ENCODE results near the gene KIF7. TPM values are rescaled to one million over a fixed set of nuclear protein-coding genes. Genes with fewer than 3 reads are reported as not detected.

Gene KIF7
- total RNA-seq, 3 donors from 2014 or later (not counting 1 experiment from before 2014, with no cell fraction given) = 0.93 to 3.6 (median 1.6) TPM

GRCh38 chr15:89611317-89611716, 44.0 kb downstream of the KIF7 start:
- H3K4me1 Mint-ChIP-seq = no peaks in the 10 kb centered on the region
- no peaks in the 10 kb centered on the region for H3K4me1 ChIP-seq (ENCODE audit: control insufficient read depth, insufficient read depth, low read length)
- DNase-seq = no peak
- no peak overlapping the region for H3K27ac ChIP-seq (ENCODE audit: low read length)
- no peak overlapping the region for H3K4me3 ChIP-seq (ENCODE audit: low read length)
- ATAC-seq = no peak
- no peak overlapping the region for H3K27ac Mint-ChIP-seq
- H3K9me3 Mint-ChIP-seq = peaks cover 4 to 10% of the 10 kb centered on the region in 2 donors
- no peaks in the 10 kb centered on the region for H3K27me3 ChIP-seq (ENCODE audit: control insufficient read depth, insufficient read depth, low read length)
- peaks cover 3% of the 10 kb centered on the region for H3K9me3 ChIP-seq (ENCODE audit: control insufficient read depth, insufficient read depth, low read length)
- H3K36me3 Mint-ChIP-seq = peaks cover 11% of the 10 kb centered on the region
- H3K27me3 Mint-ChIP-seq (ENCODE audit: low read depth in 2 of 2) = no peaks in the 10 kb centered on the region
- intact Hi-C loops (cut with micrococcal nuclease) = no loop called here
- no peak overlapping the region for H3K4me3 Mint-ChIP-seq
- 92% methylated on average over 2 of the region's 2 CpGs for WGBS (ENCODE audit: insufficient coverage)
- no peaks in the 10 kb centered on the region for H3K36me3 ChIP-seq (ENCODE audit: control insufficient read depth, insufficient read depth, low read length)
- TF ChIP-seq, protein P1, sequence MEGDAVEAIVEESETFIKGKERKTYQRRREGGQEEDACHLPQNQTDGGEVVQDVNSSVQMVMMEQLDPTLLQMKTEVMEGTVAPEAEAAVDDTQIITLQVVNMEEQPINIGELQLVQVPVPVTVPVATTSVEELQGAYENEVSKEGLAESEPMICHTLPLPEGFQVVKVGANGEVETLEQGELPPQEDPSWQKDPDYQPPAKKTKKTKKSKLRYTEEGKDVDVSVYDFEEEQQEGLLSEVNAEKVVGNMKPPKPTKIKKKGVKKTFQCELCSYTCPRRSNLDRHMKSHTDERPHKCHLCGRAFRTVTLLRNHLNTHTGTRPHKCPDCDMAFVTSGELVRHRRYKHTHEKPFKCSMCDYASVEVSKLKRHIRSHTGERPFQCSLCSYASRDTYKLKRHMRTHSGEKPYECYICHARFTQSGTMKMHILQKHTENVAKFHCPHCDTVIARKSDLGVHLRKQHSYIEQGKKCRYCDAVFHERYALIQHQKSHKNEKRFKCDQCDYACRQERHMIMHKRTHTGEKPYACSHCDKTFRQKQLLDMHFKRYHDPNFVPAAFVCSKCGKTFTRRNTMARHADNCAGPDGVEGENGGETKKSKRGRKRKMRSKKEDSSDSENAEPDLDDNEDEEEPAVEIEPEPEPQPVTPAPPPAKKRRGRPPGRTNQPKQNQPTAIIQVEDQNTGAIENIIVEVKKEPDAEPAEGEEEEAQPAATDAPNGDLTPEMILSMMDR (IDR thresholded peaks at IDR 0.05) = no peak

DNA sequence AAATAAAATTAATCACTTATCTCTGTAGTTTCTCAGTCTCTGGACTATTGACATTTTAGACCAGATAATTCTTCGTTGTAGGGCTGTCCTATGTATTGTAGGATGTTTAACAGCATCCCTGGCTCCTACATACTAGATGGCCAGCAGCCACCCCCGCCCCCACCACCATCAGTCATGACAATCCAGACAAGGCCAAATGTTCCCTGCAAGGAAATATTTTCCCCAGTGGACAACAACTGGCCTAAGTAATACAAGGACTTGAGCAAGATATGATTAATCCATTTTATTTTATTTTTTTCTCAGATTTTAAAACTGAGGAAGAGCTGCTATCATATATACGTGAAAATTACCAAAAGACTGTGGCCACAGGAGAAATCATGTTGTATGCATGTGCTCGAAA, 56.2 kb downstream of the KIF7 start:
- 100% methylated on average over 3 of the region's 4 CpGs for WGBS (ENCODE audit: insufficient coverage)
- Histone ChIP-seq H3K4me1 (ENCODE audit: control insufficient read depth, insufficient read depth, low read length) (no peaks in the 10 kb centered on the region), H3K9me3 (ENCODE audit: control insufficient read depth, insufficient read depth, low read length) (no peaks in the 10 kb centered on the region), H3K36me3 (ENCODE audit: control insufficient read depth, insufficient read depth, low read length) (no peaks in the 10 kb centered on the region), H3K27me3 (ENCODE audit: control insufficient read depth, insufficient read depth, low read length) (no peaks in the 10 kb centered on the region), H3K27ac (ENCODE audit: low read length) (no peak overlapping the region), H3K4me3 (ENCODE audit: low read length) (no peak overlapping the region)
- H3K27me3 Mint-ChIP-seq (ENCODE audit: low read depth in 2 of 2) = no peaks in the 10 kb centered on the region
- H3K9me3 Mint-ChIP-seq = no peaks in the 10 kb centered on the region
- no peak overlapping the region for H3K27ac Mint-ChIP-seq
- DNase-seq = no peak
- TF ChIP-seq, protein P1 (IDR thresholded peaks at IDR 0.05) = no peak
- no peak for ATAC-seq
- no peaks in the 10 kb centered on the region for H3K4me1 Mint-ChIP-seq
- H3K4me3 Mint-ChIP-seq = no peak overlapping the region
- no peaks in the 10 kb centered on the region for H3K36me3 Mint-ChIP-seq
- intact Hi-C loops (cut with micrococcal nuclease) = no loop called here

- Mint-ChIP-seq H3K27ac (no peak overlapping the region), H3K4me1 (no peaks in the 10 kb centered on the region), H3K9me3 (no peaks in the 10 kb centered on the region), H3K27me3 (ENCODE audit: low read depth in 2 of 2) (no peaks in the 10 kb centered on the region), H3K36me3 (no peaks in the 10 kb centered on the region), H3K4me3 (no peak overlapping the region)
- Histone ChIP-seq H3K36me3 (ENCODE audit: control insufficient read depth, insufficient read depth, low read length) (no peaks in the 10 kb centered on the region), H3K9me3 (ENCODE audit: control insufficient read depth, insufficient read depth, low read length) (no peaks in the 10 kb centered on the region), H3K27me3 (ENCODE audit: control insufficient read depth, insufficient read depth, low read length) (no peaks in the 10 kb centered on the region), H3K4me1 (ENCODE audit: control insufficient read depth, insufficient read depth, low read length) (no peaks in the 10 kb centered on the region), H3K4me3 (ENCODE audit: low read length) (no peak overlapping the region), H3K27ac (ENCODE audit: low read length) (no peak overlapping the region)
- DNase-seq (no peak), ATAC-seq (no peak)
- TF ChIP-seq, protein P1 (IDR thresholded peaks at IDR 0.05) = no peak
- 100% methylated on average over 3 of the region's 4 CpGs for WGBS (ENCODE audit: insufficient coverage)
- intact Hi-C loops (cut with micrococcal nuclease) = no loop called here
Observed at GRCh38 chr15:89593018-89593417, 62.2 kb downstream of the KIF7 start.

DNA sequence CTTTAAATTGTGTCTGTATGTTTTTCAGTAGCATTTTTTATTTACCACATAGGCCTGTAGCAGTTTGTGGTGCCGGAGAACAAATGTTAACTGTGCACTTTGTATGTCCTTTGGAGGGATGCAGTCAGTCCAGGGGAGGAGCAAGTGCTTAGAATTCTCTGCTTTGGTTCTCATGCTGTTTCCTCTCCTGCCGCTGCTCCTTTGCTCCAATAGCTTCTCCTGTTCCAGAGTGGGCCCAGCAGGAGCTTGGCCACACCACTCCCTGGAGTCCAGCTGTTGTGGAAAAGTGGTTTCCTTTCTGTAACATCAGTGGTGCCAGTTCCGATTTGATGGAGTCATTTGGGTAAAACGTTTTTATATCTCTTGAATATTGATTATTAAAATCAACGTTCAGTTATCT, 63.4 kb downstream of the KIF7 start:
- TF ChIP-seq, protein P1 (IDR thresholded peaks at IDR 0.05) = no peak
- intact Hi-C loops (cut with micrococcal nuclease) = no loop called here
- DNase-seq = no peak
- Histone ChIP-seq H3K4me3 (ENCODE audit: low read length) (no peak overlapping the region), H3K27me3 (ENCODE audit: control insufficient read depth, insufficient read depth, low read length) (no peaks in the 10 kb centered on the region), H3K36me3 (ENCODE audit: control insufficient read depth, insufficient read depth, low read length) (no peaks in the 10 kb centered on the region), H3K9me3 (ENCODE audit: control insufficient read depth, insufficient read depth, low read length) (no peaks in the 10 kb centered on the region), H3K4me1 (ENCODE audit: control insufficient read depth, insufficient read depth, low read length) (no peaks in the 10 kb centered on the region), H3K27ac (ENCODE audit: low read length) (no peak overlapping the region)
- WGBS (ENCODE audit: insufficient coverage) = 90% methylated on average over 3 of the region's 5 CpGs
- no peak overlapping the region for H3K4me3 Mint-ChIP-seq
- ATAC-seq = no peak
- H3K4me1 Mint-ChIP-seq = no peaks in the 10 kb centered on the region
- no peaks in the 10 kb centered on the region for H3K9me3 Mint-ChIP-seq
- no peak overlapping the region for H3K27ac Mint-ChIP-seq
- no peaks in the 10 kb centered on the region for H3K36me3 Mint-ChIP-seq
- no peaks in the 10 kb centered on the region for H3K27me3 Mint-ChIP-seq (ENCODE audit: low read depth in 2 of 2)

All from natural killer cell (primary cell).